ENCODE measurements around the gene EMC10.
"Not testable (repeated sequence)": the region's sequence is repeated elsewhere in the genome, so short reads cannot be mapped to it uniquely, and the experiment has no call there.

Gene EMC10

DNA sequence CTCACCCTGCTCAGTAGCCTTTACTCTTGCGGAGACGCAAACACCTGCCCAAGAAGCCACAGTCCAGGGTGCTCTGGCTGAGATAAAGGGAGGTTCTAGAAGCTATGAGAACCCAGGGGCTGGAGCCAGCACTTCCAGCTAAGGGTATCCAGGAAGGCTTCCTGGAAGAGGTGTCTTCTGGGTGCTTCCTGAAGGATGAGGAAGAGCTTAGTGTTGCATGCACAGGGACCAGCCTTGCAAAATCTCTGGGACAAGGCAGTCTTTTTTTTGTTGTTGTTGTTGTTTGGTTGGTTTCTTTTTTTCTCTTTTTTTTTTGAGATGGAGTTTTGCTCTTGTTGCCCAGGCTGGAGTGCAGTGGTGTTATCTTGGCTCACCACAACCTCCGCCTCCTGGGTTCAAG lies 23.1 kb upstream of the EMC10 start:
- no peak for DNase-seq

DNA sequence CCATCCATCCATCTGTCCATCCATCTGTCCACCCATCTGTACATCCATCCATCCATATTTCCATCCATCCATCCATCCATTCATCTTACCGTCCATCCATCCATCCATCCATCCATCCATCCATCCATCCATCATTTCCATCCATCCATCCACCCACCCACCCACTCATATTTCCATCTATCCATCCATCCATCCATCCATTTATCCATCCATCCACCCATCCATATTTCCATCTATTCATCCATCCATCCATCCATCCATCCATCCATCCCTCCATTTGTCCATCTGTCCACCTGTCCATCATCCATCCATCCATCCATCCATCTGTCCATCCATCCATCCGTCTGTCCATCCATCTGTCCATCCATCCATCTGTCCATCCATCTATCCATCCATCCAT lies 20.3 kb upstream of the EMC10 start:
- no peak for DNase-seq

DNA sequence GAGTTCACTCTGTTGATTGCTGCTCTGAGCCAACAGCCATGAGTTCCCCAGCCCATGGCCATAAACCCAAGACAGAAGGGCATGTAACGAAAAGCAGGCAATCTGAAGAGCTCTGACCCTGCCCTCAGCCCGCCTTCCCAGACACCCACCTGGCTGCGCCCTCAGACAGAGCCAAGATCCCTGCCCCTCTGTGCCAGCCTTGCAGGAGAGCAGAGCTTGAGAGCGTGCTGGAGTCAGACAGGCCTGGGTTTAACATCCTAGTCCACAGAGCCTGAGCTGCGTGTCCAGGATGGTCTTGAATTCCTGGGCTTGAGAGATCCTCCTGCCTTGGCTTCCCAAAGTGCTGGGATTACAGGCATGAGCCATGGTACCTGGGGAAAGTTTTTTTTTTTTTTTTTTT lies 19.0 kb upstream of the EMC10 start:
- DNase-seq, result no peak

DNA sequence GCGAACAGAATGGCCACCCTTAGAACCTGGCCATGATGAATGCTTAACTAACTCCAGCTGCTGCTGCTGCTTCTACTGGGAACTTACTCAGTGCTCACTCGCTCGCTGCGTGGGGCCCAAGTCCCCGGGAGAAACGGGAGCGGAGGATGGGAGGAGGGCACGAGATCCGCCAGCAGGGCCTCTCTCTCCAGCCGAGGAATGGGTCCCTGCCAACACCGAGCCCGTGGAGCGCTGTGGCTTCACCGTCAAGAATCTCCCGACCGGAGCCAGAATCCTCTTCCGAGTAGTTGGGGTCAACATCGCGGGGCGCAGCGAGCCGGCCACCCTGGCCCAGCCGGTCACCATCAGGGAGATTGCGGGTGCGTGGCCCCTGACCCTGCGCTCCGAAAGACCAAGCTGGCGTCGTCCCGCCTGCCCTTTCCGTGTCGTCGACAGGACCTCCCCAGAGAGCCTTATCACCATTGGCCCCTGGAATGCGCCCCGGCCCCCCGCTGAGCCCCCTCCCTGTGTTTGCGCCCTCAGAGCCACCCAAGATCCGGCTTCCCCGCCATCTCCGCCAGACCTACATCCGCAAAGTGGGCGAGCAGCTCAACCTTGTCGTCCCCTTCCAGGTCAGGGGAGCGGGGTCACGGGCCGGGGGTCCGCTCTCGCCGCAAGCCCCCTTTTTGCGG lies 17.8 kb upstream of the EMC10 start:
- no peak for DNase-seq

DNA sequence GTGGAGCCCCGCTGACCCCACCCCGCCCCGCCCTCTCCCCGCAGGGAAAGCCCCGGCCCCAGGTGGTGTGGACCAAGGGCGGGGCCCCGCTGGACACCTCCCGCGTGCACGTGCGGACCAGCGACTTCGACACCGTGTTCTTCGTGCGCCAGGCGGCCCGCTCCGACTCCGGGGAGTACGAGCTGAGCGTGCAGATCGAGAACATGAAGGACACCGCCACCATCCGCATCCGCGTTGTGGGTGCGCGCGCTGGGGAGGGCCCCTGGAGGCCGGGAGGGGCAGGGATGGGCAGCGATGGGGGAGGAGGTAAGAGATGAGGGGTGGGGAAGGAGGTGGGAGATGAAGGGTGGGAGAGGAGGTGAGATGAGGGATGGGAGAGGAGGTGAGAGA lies 17.2 kb upstream of the EMC10 start:
- DNase-seq, result no peak

DNA sequence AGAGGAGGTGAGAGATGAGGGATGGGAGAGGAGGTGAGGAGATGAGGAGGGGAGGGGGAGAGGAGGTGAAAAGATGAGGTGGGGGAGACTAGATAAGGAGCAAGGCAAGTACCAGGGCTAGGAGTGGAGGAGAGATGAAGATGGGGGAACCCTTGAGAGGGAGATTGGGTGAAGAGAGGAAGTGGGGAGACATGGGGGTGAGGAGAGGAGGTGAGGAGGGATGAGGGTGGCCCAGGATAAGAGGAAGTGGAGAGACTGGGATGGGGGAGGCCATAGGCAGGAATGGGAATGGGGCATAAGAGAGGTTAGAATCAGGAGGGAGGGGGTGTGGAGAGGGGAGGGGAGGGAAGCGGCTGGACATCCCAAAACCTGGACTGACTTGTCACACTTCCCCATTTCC lies 16.7 kb upstream of the EMC10 start:
- no peak for DNase-seq

DNA sequence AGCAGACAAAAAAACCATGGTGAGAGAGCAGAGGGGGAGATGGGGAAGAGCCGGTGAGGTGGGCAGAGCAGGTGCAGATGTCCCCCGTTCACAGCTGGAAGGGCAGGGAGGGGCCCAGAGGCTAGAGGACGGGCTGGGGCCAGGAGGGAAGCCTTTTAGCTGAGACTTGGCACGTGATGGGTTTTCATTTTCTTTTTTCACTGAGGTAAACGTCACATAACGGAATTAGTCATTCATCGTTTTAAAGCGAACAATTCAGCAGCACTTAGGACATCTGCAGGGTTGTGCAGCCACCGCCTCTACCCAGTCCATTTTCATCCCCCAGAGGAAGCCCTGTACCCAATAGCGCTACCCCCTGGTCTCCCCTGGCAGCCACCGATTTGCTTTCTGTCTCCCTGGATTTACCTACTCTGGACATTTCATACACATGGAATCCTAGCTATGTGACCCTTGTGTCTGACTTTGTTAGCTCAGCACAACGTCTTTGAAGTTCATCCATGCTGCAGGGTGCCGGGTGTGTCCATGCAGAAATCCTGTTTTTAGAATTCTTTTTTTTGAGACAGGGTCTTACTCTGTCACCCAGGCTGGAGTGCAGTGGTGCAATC lies 16.0 kb upstream of the EMC10 start:
- no peak for DNase-seq

DNA sequence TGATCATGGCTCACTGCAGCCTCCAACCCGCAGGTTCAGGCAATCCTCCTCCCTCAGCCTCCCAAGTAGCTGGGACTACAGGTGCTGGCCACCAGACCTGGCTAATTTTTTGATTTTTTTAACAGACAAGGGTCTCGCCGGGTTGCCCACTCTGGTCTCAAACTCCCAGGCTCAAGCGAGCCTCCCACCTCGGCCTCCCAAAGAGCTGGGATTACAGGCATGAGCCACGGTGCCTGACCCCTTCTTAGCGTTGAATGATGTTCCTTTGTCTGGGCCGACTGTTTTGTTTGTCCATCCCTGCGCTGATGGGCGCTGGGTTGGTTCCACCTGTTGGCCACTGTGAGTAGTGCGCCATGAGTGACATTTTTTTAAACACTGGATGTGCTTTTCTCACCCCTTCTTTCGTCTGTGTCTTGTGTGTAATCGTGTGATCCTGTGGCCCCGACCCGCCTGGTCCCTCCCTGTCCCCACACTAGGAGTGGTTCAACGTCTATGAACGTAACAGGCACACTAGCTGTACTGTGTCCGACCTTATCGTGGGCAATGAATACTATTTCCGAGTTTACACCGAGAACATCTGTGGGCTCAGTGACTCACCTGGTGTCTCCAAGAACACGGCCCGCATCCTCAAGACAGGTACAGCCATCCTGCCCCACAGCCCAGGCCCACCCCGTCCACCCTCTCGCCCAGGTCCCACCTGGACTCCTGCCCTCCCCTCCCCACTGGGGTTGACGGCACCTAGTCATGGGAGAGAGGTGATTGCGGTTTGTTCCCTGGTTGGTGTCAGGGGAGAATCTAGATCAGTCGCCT lies 15.0 kb upstream of the EMC10 start:
- DNase-seq, result peak; percentile 37 to 75

DNA sequence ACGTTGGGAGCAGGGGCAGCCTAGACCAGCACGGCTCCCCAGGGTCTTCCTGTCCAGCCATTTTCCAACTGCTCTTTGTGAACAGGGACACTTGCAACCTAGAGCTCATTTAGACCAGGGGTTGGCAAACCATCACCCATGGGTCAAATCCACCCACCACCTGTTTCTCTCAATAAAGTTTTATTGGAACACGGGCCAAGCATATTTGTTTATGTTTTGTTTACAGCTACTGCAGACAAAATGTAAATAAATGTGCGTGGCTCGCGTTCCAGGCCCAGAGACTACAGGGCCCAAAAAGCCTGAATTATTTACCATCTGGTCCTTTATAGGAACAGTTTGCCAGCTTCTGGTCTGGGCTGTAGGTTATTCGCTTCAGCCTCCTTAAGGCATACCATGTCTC lies 13.3 kb upstream of the EMC10 start:
- DNase-seq, result no peak

DNA sequence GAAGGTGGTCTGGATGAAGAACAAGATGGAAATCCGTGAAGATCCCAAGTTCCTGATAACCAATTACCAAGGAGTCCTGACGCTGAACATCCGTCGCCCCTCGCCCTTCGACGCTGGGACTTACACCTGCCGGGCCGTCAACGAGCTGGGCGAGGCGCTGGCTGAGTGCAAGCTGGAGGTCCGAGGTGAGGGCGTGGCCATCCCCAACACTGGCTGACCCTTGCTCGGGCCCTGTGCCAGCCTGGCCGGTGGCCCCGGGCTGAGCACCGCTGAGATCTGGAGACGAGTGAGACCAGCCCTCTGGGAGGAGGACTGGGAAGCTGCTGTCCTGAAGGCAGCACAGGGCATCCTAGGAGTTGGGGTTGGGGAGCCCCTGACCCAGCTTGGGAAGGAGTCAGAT lies 12.0 kb upstream of the EMC10 start:
- no peak for DNase-seq

DNA sequence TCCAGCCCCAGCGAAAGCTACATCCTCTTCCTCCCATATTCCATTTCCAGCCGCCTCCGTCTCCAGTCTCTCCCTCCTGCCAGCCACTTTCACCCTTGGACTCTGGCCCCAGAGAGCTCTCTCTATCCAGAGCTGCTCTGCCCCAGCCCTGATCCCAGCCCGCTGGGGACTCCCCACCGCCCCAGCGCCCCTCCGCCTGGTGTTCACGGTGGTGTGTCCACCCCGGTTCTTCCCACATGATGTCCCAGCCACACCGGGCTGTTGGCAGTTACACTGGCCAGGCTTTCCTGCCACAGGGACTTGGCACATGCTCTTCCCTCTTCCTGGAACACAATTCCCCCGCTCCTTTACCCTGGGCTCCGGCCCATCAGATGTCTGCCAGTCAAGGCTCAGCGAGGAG lies 11.3 kb upstream of the EMC10 start:
- no peak for DNase-seq

DNA sequence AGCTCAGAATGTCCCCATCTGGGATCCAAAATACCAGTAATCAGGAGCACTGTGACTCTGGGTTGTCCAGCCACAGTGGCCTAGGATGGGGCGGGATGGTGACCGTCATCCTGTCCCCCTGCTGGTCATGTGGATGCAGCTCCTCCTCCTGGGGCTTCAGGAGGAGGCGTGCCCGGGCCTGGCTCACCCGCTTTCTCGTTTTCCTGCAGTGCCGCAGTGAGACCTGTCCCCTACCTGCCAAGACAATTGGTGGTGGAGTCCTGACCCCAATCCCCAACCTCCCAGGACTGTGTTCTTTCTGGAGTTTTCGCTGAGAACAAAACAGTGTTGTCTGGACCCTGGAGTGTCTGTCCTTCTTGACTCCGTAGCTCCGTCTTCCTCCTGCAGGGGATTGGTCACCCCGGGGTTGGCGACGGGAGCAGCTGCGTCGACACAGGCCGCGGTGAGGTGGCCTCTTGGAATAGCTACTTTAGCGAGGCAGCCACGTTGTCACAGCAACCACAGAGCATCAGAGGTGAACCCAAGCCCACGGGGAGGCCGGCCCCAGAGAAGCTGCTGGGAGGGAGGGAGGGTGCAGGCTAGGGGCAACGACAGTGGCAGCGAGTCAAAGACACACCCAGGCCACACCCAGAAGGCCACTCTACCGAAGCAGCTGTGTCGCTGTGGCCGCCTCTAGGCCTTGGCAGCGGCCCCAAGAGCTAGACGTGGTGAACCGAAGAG lies 10.2 kb upstream of the EMC10 start:
- peak in 1 of 2 experiments; percentile 21 for DNase-seq

DNA sequence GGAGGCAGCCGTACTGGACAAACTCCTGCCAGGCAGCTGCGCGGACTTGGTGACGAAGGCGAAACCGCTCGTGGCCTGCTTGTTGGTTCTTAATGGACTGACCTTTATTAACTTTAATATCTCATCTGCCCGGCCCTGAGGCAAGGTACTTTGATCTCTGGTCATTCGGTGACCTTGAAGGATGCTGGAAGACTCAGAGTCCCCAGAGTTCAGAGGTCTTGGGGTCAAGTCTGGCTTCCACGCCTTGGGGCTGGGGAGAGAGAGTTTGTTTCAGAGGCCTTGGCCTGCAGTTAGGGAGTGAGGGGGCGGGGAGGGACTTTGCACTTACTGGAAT lies 9.6 kb upstream of the EMC10 start:
- no peak for DNase-seq

DNA sequence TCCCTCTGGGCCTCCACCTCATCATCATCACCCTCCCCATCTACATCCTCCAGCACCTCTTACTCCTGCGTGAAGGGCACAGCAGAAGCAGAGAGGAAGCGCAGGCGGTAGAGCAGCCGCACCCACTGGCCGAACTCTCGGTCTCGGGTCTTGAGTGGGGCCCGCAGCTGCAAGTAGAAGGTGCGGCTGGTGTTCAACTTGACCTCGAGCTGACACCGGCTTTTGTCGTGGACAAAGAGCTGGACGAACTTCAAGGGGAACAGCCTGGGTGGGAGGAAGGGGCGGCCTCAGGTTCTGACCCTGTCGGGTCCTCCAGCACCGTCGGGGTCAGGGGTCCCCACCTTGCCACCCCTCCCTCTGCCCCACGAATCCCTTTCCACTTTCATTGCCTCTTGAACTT lies 8.7 kb upstream of the EMC10 start:
- DNase-seq, result no peak

DNA sequence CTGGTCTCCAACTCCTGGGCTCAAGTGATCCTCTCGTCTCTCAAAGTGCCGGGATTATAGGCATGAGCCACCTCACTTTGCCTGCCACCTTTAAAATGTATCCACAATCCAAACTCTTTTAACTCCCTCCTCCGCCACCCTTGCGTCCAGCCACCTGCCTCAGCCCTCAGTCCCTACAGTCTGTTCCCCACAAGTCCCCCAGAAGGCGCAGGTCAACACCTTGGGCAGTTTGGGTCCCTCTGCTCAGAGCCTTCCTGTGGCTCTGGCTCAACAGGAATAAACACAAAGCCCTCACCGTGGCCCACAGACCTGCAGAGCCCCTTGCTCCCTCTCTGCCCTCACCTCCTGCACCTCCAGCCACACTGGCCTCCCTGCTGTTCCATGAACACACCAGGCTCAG lies 7.5 kb upstream of the EMC10 start:
- DNase-seq, result no peak

DNA sequence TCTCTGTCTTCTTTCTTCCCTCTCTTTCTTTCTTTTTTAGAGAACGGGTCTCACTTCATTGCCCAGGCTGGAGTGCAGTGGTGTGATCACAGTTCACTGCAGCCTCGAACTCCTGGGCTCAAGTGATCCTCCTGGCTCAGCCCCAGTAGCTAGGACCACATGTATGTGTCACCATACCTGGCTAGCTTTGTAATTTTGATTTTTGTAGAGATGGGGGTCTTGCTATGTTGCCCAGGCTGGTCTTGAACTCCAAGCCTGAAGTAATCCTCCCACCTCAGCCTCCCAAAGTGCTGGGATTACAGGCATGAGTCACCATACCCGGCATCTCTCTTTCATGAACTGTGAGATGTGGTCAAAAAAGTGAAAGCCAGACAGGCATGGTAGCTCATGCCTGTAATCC lies 3.0 kb upstream of the EMC10 start:
- not testable (repeated sequence) for DNase-seq

DNA sequence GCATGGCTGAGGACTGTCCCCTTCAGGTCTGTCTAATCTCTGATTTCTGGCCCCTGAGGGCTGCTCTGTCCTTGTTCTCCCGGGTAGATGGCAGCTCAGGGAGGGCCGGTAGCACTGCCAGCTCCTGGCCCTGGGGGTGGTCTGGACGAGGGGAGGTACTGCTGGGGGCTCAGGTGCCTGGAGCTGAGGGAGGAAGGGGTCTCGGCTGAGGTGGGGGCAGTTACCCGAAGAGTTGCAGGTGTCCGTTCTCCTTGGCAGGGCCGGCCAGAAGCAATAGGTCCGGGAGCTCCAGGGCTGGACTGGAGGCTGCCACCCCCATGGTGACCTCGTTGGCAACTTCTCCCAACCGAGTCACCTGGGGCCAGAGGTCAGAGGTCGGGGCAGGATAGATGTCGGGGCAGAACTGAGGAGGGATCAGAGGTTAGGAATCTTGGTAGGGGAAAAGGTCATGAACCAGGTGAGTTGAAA lies 1.2 kb upstream of the EMC10 start:
- no peak for DNase-seq

DNA sequence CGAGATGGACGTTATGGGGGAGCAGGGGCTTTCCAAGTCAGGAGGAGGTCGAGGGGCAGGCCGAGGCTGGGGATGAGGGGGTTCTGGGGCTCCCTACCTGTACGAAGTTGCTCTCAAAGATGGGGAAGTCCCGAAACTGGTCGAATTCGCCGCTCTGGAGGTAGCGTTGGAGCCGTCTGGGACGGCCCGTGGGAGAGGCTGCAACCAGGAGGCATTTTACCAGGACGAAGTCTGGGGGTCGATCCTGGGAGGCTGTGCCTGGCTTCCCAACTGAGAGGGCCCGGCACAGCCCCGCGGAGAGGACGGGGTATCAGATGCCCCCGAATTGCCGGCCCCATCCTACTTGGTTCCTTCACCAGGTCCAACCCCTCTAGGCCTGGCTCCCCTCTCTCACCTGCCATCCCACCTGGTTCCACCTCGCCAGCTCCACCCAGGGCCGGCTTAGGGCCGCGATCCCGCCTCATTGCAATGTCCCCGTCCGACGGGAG lies 527 bp upstream of the EMC10 start:
- DNase-seq, result no peak

DNA sequence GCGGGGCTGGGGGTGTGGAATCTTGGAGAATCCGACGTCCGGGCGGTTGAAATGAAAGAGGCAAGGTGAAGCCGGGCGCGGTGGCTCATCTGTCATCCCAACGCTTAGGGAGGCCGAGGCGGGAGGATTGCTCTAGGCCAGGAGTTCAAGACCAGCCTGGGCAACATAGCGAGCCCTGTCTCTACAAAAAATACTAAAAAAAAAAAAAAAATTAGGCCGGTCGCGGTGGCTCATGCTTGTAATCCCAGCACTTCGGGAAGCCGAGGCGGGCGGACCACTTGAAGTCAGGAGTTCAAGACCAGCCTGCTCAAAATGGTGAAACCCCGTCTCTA lies 566 bp downstream of the EMC10 start:
- DNase-seq, result no peak

DNA sequence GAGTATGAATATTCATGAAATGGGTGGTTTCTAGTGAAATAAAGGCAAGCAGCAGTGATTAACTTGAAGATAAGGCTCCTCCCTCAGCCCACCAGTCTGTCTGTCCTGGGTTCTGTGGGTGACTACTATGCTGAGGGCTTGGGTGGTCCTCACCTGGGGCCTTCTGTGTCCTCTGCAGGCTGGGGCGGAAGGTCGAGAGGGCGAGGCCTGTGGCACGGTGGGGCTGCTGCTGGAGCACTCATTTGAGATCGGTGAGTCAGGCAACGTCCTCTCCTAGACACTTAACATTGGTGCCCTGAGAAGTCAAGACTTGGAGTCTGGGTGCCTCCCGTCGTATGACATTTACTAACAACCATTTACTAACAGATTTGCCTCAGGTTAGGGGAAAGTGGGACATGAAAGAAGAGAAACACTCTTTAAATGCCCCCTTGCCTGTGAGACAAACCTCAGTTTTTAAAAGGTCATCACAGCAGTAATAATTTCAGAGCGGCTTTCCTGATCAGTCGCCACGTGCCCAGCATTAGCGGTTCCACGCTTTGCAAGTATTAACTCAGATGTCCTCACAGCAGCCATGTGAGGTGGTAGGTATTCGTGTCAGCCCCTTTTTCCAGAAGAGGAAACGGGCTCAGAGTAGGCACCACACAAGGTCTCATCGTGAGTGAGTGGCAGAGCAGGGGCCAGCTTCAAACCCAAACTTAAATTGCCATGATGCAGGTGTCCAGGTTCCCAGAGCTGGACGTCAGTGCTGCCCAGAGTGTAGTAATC lies 1.6 kb downstream of the EMC10 start:
- DNase-seq, result no peak

DNA sequence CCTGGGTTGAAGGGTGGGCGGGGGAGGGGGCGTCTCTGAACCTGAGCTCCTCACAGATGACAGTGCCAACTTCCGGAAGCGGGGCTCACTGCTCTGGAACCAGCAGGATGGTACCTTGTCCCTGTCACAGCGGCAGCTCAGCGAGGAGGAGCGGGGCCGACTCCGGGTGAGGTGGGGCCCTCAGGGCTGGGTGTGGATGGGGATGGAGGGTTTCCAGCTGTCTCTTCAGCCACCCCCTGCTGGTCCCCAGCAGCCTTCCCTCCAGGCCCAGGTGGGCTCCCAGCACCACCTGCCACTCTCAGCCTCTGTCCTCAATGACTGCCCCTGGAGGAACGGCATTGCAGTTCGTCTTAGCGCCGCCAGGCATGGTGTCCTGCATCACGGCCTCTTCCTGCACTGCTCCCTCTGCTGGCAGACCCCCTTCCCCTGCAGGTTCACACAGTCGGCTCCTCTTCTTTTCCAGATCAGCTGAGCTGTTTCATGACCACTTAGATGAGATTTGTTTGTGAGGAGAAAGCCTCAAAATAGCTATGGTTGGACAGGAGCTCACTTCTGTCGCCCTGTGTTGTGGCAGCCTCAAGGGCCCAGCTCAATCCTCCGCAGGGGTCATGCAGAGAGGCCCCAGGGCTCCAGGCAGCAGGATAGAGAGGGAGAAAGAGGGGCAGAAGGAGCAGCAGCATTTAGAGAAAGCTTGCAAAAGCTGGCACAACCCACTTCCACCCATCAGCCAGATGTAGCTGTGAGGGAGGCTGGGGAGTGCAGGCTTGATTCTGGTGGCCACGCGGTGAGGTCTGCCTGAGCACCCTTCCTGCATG lies 2.8 kb downstream of the EMC10 start:
- no peak for DNase-seq

DNA sequence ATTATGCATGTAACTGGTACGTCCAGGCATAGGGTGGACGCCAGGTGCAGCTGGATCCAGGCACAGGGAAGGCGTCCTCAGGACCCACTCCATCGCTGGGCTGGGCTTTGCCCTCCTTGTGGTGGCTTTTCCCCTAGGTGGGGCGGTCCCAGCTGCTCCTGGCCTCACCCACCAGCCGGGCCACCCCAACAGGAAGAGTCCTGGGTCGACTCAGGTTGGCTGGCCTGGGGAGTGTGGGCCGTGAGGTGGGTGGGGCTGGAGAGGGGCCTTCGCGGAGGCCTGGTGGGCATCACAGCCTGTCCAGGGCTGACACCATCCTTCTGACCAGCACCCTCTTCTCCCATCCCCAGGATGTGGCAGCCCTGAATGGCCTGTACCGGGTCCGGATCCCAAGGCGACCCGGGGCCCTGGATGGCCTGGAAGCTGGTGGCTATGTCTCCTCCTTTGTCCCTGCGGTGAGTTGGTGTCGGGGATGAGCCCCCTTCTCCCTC lies 3.5 kb downstream of the EMC10 start:
- DNase-seq, result no peak
